BE2C (cell line): ENCODE measurements around the gene PKM.

ENCODE experiments used
- DNase-seq: peaks from one replicate; pipeline ENCODE4 v3.0.0-alpha.2; 2020
- H3K27me3 ChIP-seq: fragments of 250-450 bp; sonication (Bioruptor Pico); 2 replicates; pipeline ENCODE4 v1.5.1; 2020; ENCODE audit warnings: mild to moderate bottlenecking
- H3K36me3 ChIP-seq: fragments of 250-450 bp; sonication (Bioruptor Pico); 2 replicates; pipeline ENCODE4 v1.5.1; 2020; ENCODE audit warnings: mild to moderate bottlenecking
- H3K4me1 ChIP-seq: fragments of 250-450 bp; sonication (Bioruptor Pico); 2 replicates; pipeline ENCODE4 v1.5.1; 2020
- H3K4me3 ChIP-seq: 2 replicates; pipeline ENCODE4 v1.5.1; 2011; ENCODE audit warnings: low read depth, low read length
- H3K9me3 ChIP-seq: fragments of 250-450 bp; sonication (Bioruptor Pico); 2 replicates; pipeline ENCODE4 v1.5.1; 2020
- TF ChIP-seq, protein P1 (sequence below): IDR thresholded peaks from 2 replicates; pipeline ENCODE4 v1.5.1; 2012; ENCODE audit warnings: mild to moderate bottlenecking, low read depth, low read length

Gene PKM

DNA sequence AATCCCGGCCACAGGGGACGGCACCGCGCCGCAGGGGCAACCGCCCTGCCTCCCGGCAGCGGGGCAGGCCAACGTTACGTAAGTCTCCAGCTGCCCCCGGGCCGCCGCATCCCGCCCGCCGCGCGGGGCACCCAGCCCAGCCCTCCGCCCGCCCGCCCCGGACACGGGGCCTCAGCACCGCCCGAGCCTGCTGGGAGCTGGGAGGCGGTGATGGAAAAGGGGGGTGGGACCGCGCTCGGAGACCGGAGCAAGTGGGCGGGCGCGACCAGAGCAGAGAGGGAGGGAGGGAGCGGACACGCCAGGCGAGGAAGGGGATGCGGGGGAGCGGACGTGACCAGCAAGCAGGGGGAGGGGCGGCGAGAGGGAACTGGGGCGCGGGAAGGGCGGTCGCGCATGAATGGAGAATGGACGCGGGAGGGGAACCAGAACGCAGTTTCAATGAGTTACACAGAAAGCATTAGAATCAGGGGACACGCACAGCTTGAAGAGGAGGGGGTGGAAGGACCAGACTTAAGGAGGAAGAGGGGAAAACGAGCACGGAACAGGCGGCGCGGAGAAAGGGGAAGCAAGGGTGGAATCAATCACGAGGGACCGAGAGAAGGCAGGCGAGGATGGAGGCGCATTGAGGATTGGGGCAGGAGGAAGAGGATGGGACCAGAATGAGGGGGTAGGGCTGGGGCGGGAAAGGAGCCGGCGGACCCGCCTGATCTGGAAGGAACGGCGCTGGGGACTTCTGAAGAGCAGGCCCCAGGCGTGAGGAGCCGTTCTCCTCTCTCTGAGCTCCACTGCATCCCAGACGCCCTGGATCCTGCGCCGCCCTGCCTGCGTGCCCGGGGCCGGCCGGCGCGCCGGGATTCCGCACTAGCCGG, 559 bp downstream of the PKM start:
- no peaks in the 10 kb centered on the region for H3K9me3 ChIP-seq
- H3K36me3 ChIP-seq: peaks cover 27% of the 10 kb centered on the region
- peak overlapping the region; percentile 88 for H3K4me3 ChIP-seq
- TF ChIP-seq, protein P1, sequence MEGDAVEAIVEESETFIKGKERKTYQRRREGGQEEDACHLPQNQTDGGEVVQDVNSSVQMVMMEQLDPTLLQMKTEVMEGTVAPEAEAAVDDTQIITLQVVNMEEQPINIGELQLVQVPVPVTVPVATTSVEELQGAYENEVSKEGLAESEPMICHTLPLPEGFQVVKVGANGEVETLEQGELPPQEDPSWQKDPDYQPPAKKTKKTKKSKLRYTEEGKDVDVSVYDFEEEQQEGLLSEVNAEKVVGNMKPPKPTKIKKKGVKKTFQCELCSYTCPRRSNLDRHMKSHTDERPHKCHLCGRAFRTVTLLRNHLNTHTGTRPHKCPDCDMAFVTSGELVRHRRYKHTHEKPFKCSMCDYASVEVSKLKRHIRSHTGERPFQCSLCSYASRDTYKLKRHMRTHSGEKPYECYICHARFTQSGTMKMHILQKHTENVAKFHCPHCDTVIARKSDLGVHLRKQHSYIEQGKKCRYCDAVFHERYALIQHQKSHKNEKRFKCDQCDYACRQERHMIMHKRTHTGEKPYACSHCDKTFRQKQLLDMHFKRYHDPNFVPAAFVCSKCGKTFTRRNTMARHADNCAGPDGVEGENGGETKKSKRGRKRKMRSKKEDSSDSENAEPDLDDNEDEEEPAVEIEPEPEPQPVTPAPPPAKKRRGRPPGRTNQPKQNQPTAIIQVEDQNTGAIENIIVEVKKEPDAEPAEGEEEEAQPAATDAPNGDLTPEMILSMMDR: no peak
- H3K4me1 ChIP-seq: peaks cover 24% of the 10 kb centered on the region
- DNase-seq: peak; percentile 98
- H3K27me3 ChIP-seq: no peaks in the 10 kb centered on the region

DNA sequence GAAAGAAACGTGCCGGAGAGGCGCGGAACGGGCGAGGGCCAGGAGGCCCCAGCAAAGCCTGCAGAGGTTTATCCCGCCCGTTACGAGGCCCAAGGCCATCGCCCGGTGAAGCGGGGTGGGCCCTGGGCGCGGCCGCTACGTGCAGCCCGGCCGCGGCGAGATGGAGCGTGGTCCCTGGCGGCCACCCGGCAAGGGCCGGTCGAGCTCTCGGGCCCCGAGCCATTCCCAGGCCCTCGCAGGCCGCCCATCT, 1.1 kb downstream of the PKM start:
- Histone ChIP-seq H3K36me3 (peaks cover 31% of the 10 kb centered on the region), H3K4me1 (peaks cover 25% of the 10 kb centered on the region), H3K9me3 (no peaks in the 10 kb centered on the region), H3K27me3 (no peaks in the 10 kb centered on the region), H3K4me3 (peak overlapping the region; percentile 88)
- TF ChIP-seq, protein P1: no peak
- DNase-seq: no peak

DNA sequence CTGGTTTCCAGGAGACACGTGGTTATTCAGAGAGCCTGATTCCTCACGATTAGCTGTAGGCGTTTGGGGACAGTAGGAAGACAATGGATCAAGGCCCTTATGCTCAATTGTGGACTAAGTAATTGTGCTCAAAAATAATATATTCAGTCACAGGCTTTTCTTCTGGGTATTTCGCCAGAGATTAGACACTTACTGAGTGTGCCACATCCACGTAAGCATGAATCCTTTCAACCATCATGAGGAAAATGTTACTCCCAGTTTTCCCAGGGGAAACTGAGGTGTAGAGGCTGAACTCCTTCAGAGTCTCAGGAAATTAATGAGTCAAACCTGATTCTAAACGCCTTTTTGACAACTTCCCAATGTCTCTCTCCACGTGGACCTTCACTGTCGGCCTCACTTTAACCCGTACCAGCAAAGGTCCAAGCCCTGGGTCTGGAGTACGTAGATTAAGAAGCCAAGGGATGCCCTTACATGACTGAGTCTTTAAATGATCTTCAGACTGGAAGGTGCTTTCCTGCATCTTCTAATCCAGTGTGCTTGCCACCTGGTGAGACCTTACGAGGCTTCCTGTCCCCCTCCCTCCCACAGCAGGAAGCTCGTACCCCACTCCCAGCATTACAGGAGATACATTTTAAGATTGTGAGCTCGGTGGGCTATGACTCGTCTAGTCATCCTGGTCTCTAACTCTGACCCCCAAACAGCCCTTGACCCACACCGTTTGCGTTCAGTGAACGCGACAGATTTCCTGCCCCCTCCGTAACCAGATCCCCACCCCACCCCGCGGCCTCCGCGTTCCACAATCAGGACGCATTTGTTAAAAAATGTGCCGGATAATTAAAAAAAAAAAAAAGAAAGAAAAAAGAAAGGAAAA, 1.7 kb downstream of the PKM start:
- peaks cover 27% of the 10 kb centered on the region for H3K4me1 ChIP-seq
- no peaks in the 10 kb centered on the region for H3K9me3 ChIP-seq
- peaks cover 34% of the 10 kb centered on the region for H3K36me3 ChIP-seq
- peak overlapping the region; percentile 88 for H3K4me3 ChIP-seq
- DNase-seq: peak; percentile 16
- H3K27me3 ChIP-seq: no peaks in the 10 kb centered on the region
- TF ChIP-seq, protein P1: no peak

DNA sequence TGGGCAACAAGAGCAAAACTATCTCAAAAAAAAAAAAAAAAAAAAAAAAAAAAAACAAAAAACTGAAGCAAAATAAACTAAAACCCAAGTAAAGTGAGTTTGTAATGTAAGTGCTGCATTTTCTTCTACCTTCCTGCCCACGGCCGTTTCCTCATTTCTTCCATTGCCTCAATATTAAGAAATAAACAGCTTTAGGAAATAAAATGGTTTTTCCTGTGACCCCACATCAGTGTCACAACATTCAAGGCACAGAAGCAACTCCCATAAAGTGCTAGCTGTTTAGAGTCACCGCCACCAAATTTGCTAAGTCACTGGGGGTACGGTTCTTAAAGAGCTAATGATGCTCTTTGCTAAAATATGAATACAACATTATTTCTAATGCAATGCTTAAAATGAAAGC, 3.3 kb downstream of the PKM start:
- Histone ChIP-seq H3K4me1 (peaks cover 38% of the 10 kb centered on the region), H3K27me3 (no peaks in the 10 kb centered on the region), H3K36me3 (peaks cover 47% of the 10 kb centered on the region), H3K4me3 (peak overlapping the region; percentile 88), H3K9me3 (no peaks in the 10 kb centered on the region)
- DNase-seq: no peak
- TF ChIP-seq, protein P1: no peak

DNA sequence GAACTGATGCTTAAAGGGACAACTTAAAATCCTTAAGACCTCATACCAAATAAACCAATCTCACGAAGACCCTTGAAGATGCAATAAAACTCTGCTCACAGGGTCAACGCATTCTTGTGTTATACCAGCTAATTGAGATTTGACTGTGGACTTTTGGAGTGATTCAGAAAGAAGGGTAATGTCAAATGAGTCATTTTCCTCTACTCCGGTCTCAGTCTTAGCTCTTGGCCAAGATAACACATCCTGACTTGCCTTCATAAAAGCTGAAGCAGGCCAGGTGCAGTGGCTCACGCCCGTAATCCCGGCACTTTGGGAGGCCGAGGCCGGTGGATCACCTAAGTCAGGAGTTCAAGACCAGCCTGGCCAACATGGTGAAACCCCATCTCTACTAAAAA, 3.8 kb downstream of the PKM start:
- Histone ChIP-seq H3K36me3 (peaks cover 53% of the 10 kb centered on the region), H3K27me3 (no peaks in the 10 kb centered on the region), H3K9me3 (no peaks in the 10 kb centered on the region), H3K4me1 (peaks cover 38% of the 10 kb centered on the region), H3K4me3 (peak overlapping the region; percentile 88)
- DNase-seq: no peak
- TF ChIP-seq, protein P1: no peak

DNA sequence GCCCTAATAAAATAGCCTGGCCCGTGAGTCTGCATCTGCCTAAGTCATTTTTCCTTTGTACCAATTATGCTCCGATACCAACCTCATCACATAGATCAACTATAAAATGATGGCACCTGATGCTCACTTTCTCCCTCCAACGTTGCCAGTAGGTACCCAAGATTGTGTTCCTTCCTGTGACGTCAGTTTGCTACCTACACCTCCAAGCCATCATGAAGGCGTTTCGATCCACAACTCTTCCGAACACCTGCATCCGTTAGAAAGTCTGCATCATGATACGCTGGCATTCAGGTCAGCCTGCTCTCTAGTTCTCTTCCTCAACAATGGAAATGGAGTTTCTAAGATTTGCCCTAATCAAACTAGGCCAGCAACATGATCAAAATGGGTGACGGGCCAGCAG, 7.7 kb downstream of the PKM start:
- no peaks in the 10 kb centered on the region for H3K27me3 ChIP-seq
- TF ChIP-seq, protein P1: no peak
- H3K4me3 ChIP-seq: no peak overlapping the region
- peaks cover 41% of the 10 kb centered on the region for H3K4me1 ChIP-seq
- H3K36me3 ChIP-seq: peaks cover 82% of the 10 kb centered on the region
- no peaks in the 10 kb centered on the region for H3K9me3 ChIP-seq
- no peak for DNase-seq
